ENCODE measurements around the gene ANKRD23.
"Not testable (repeated sequence)": the region's sequence is repeated elsewhere in the genome, so short reads cannot be mapped to it uniquely, and the experiment has no call there.

The ANKRD23 gene

GRCh38 chr2:96808176-96808837, 35.5 kb downstream of the ANKRD23 start:
- Mint-ChIP-seq H3K27ac (no peak overlapping the region), H3K9me3 (no peaks in the 10 kb centered on the region), H3K36me3 (ENCODE audit: low read depth) (peaks cover 19% of the 10 kb centered on the region), H3K4me3 (no peak overlapping the region), H3K27me3 (ENCODE audit: low read depth) (no peaks in the 10 kb centered on the region), H3K4me1 (peaks cover 25% of the 10 kb centered on the region)
- TF ChIP-seq, protein P1, sequence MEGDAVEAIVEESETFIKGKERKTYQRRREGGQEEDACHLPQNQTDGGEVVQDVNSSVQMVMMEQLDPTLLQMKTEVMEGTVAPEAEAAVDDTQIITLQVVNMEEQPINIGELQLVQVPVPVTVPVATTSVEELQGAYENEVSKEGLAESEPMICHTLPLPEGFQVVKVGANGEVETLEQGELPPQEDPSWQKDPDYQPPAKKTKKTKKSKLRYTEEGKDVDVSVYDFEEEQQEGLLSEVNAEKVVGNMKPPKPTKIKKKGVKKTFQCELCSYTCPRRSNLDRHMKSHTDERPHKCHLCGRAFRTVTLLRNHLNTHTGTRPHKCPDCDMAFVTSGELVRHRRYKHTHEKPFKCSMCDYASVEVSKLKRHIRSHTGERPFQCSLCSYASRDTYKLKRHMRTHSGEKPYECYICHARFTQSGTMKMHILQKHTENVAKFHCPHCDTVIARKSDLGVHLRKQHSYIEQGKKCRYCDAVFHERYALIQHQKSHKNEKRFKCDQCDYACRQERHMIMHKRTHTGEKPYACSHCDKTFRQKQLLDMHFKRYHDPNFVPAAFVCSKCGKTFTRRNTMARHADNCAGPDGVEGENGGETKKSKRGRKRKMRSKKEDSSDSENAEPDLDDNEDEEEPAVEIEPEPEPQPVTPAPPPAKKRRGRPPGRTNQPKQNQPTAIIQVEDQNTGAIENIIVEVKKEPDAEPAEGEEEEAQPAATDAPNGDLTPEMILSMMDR (IDR thresholded peaks at IDR 0.05; ENCODE audit: unreplicated experiment in 3 of 3), result no peak

- TF ChIP-seq, protein P1 (IDR thresholded peaks at IDR 0.05; ENCODE audit: unreplicated experiment in 3 of 3), result no peak
Measured at GRCh38 chr2:96807127-96807471, 36.7 kb downstream of the ANKRD23 start.

GRCh38 chr2:96806468-96807126, 37.2 kb downstream of the ANKRD23 start:
- Mint-ChIP-seq H3K27ac (peak overlapping the region; percentile 55 to 80 (median 58)), H3K4me3 (no peak overlapping the region), H3K27me3 (ENCODE audit: low read depth) (no peaks in the 10 kb centered on the region), H3K9me3 (no peaks in the 10 kb centered on the region), H3K36me3 (ENCODE audit: low read depth) (peaks cover 22% of the 10 kb centered on the region), H3K4me1 (peaks cover 11% of the 10 kb centered on the region)
- TF ChIP-seq, protein P1 (IDR thresholded peaks at IDR 0.05; ENCODE audit: unreplicated experiment in 3 of 3), result no peak

More at GRCh38 chr2:96807127-96807471, 36.7 kb downstream of the ANKRD23 start:
- H3K27ac Mint-ChIP-seq, result no peak overlapping the region
- H3K4me3 Mint-ChIP-seq, result no peak overlapping the region
- H3K36me3 Mint-ChIP-seq (ENCODE audit: low read depth), result peaks cover 22% of the 10 kb centered on the region
- H3K27me3 Mint-ChIP-seq (ENCODE audit: low read depth), result no peaks in the 10 kb centered on the region
- peaks cover 16% of the 10 kb centered on the region for H3K4me1 Mint-ChIP-seq
- H3K9me3 Mint-ChIP-seq, result no peaks in the 10 kb centered on the region

DNA sequence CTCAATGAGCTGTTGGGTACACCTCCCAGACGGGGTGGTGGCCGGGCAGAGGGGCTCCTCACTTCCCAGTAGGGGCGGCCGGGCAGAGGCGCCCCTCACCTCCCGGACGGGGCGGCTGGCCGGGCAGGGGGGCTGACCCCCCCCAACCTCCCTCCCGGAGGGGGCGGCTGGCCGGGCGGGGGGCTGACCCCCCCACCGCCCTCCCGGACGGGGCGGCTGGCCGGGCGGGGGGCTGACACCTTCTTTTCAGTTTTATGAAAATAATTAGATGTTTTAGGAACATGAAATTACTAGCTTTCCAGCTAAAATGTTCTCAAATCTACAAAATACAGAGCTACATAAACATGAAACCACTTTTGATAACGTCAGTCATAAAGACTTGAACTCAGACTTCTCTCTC, 37.9 kb downstream of the ANKRD23 start:
- not testable (repeated sequence) for H3K9me3 Mint-ChIP-seq

DNA sequence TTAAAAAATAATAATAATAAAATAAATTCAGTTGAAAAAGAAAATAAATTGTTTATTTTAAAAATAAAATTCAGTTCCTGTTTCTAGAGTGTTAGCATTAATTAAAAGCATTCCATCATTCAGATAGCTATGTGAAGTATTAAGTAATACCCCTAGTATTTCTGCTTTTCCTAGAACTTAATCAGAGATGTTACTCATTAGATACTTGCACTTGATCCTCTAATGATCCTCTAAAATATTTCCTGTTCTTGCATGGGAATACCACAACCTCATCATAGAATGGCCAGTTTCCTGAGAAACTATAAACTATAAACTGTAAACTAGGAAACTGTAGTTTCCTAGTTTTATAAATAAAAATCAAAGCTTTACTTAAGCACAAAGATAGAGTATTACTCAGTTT, 38.8 kb downstream of the ANKRD23 start:
- TF ChIP-seq, protein P1 (IDR thresholded peaks at IDR 0.05; ENCODE audit: unreplicated experiment in 3 of 3), result no peak
- Mint-ChIP-seq H3K36me3 (ENCODE audit: low read depth) (peaks cover 22% of the 10 kb centered on the region), H3K9me3 (no peaks in the 10 kb centered on the region), H3K27ac (no peak overlapping the region), H3K27me3 (ENCODE audit: low read depth) (no peaks in the 10 kb centered on the region), H3K4me3 (no peak overlapping the region), H3K4me1 (peaks cover 5% of the 10 kb centered on the region)

More for the DNA sequence above, 37.9 kb downstream of the ANKRD23 start:
- H3K27me3 Mint-ChIP-seq (ENCODE audit: low read depth); H3K4me3 Mint-ChIP-seq; H3K4me1 Mint-ChIP-seq: not testable (repeated sequence)
- peaks cover 22% of the 10 kb centered on the region for H3K36me3 Mint-ChIP-seq (ENCODE audit: low read depth)
- H3K27ac Mint-ChIP-seq, result peak overlapping the region in 2 of 3 experiments; percentile 55 to 80

DNA sequence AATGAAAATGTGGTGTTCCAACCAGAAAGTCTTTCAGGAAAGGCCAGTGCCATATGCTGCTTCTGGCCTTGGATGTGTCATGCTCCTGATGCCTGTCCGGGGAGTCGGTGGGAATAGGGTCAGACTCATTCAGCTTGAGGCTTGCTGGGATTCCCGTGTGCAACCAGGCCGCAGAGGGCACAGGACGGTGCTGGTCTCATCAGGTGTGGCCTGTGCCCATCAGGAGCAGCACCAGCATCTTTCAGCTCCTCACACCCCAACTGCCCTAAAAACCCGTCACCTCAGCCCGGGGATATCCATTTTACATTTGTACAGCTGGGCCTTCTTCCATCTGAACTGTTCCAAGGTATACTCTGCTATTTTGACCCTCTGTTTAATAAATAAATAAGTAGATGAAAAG, 41.1 kb downstream of the ANKRD23 start:
- peak overlapping the region in 1 of 3 experiments; percentile 0 for H3K27ac Mint-ChIP-seq
- no peak overlapping the region for H3K4me3 Mint-ChIP-seq
- H3K36me3 Mint-ChIP-seq (ENCODE audit: low read depth), result peaks cover 15% of the 10 kb centered on the region
- TF ChIP-seq, protein P1 (IDR thresholded peaks at IDR 0.05; ENCODE audit: unreplicated experiment in 3 of 3), result no peak
- H3K9me3 Mint-ChIP-seq, result no peaks in the 10 kb centered on the region
- H3K4me1 Mint-ChIP-seq, result peaks cover 5% of the 10 kb centered on the region
- no peaks in the 10 kb centered on the region for H3K27me3 Mint-ChIP-seq (ENCODE audit: low read depth)

Data from nephron (organoid).